GM12892 (cell line): ENCODE data around the gene HNRNPUL1.

Source experiments
- DNase-seq: peaks from one replicate; pipeline ENCODE4 v3.0.0; 2011; ENCODE audit not compliant: insufficient read length
- FAIRE-seq: peaks from 2 replicates; lab custom pipeline; 2011; peaks lifted over from hg19 to GRCh38; lab: Jason Lieb, UNC
- POLR2A ChIP-seq: IDR thresholded peaks from 2 replicates; pipeline ENCODE4 v1.6.1; 2011; ENCODE audit warnings: low read depth, low read length, control low read depth
- POLR2AphosphoS5 ChIP-seq: IDR thresholded peaks from 2 replicates; pipeline ENCODE4 v1.6.1; 2011; ENCODE audit warnings: low read depth, low read length, control low read depth
- TAF1 ChIP-seq: IDR thresholded peaks from 2 replicates; pipeline ENCODE4 v1.6.1; 2011; ENCODE audit warnings: low read depth, mild to moderate bottlenecking, control low read depth, low read length, borderline replicate concordance

Gene HNRNPUL1

GRCh38 chr19:41238244-41238643, 25.9 kb upstream of the HNRNPUL1 start:
- DNase-seq (no peak), FAIRE-seq (no peak)
- TF ChIP-seq POLR2A, result no peak
- no peak for TF ChIP-seq TAF1
- TF ChIP-seq POLR2AphosphoS5, result no peak

- TF ChIP-seq POLR2A (no peak), TAF1 (no peak), POLR2AphosphoS5 (no peak)
- no peak for DNase-seq
- no peak for FAIRE-seq
Observed at GRCh38 chr19:41239363-41239762, 24.8 kb upstream of the HNRNPUL1 start.

GRCh38 chr19:41239961-41240574, 24.1 kb upstream of the HNRNPUL1 start:
- FAIRE-seq, result no peak
- TF ChIP-seq TAF1, result no peak
- no peak for TF ChIP-seq POLR2AphosphoS5
- no peak for TF ChIP-seq POLR2A
- DNase-seq, result no peak

- no peak for FAIRE-seq
- TF ChIP-seq POLR2AphosphoS5 (no peak), POLR2A (no peak), TAF1 (no peak)
- no peak for DNase-seq
Observed at GRCh38 chr19:41241859-41242258, 22.3 kb upstream of the HNRNPUL1 start.

GRCh38 chr19:41244117-41244516, 20.1 kb upstream of the HNRNPUL1 start:
- FAIRE-seq (no peak), DNase-seq (no peak)
- no peak for TF ChIP-seq POLR2AphosphoS5

- no peak for FAIRE-seq
- TF ChIP-seq TAF1, result no peak
- no peak for TF ChIP-seq POLR2AphosphoS5
- TF ChIP-seq POLR2A, result no peak
- DNase-seq, result no peak
Observed at GRCh38 chr19:41245843-41246242, 18.3 kb upstream of the HNRNPUL1 start.

GRCh38 chr19:41248895-41249294, 15.3 kb upstream of the HNRNPUL1 start:
- TF ChIP-seq POLR2A, result no peak
- no peak for TF ChIP-seq TAF1
- no peak for TF ChIP-seq POLR2AphosphoS5
- no peak for DNase-seq
- FAIRE-seq, result no peak

GRCh38 chr19:41249707-41250423, 14.3 kb upstream of the HNRNPUL1 start:
- FAIRE-seq (no peak), DNase-seq (no peak)
- TF ChIP-seq POLR2A (no peak), TAF1 (no peak), POLR2AphosphoS5 (no peak)

- TF ChIP-seq POLR2AphosphoS5, result no peak
- TF ChIP-seq POLR2A, result no peak
- TF ChIP-seq TAF1, result no peak
- FAIRE-seq (no peak), DNase-seq (no peak)
Observed at GRCh38 chr19:41253660-41254059, 10.5 kb upstream of the HNRNPUL1 start.

- TF ChIP-seq POLR2AphosphoS5 (no peak), POLR2A (no peak), TAF1 (no peak)
- DNase-seq (no peak), FAIRE-seq (no peak)
Observed at GRCh38 chr19:41255171-41255570, 9.0 kb upstream of the HNRNPUL1 start.

- no peak for TF ChIP-seq TAF1
- no peak for DNase-seq
- FAIRE-seq, result no peak
Observed at GRCh38 chr19:41261474-41262190, 2.5 kb upstream of the HNRNPUL1 start.

- peak; percentile 70 for TF ChIP-seq TAF1
- peak; percentile 84 for TF ChIP-seq POLR2A
- peak; percentile 79 for TF ChIP-seq POLR2AphosphoS5
- FAIRE-seq (peak; percentile 88), DNase-seq (peak; percentile 32)
Observed at GRCh38 chr19:41263042-41263849, 926 bp upstream of the HNRNPUL1 start.
